Osteocyte (in vitro differentiated cells): ENCODE measurements around the gene GJB2. TPM values are rescaled to one million over a fixed set of nuclear protein-coding genes. Genes with fewer than 3 reads are reported as not detected.

Experiments used
- DNase-seq: peaks from one replicate; pipeline ENCODE4 v3.0.0; 2021; ENCODE audit warnings: mixed read lengths; ENCODE audit not compliant: unreplicated experiment; ENCODE audit errors: extremely low spot score
- H3K27ac Mint-ChIP-seq: one replicate; pipeline ENCODE4 v1.8.0; 2021; ENCODE audit warnings: mild to moderate bottlenecking, mixed read lengths; ENCODE audit not compliant: unreplicated experiment
- H3K27me3 Mint-ChIP-seq: one replicate; pipeline ENCODE4 v1.8.0; 2021; ENCODE audit warnings: mixed read lengths; ENCODE audit not compliant: unreplicated experiment
- H3K36me3 Mint-ChIP-seq: one replicate; pipeline ENCODE4 v1.8.0; 2021; ENCODE audit warnings: mixed read lengths; ENCODE audit not compliant: unreplicated experiment
- H3K4me1 Mint-ChIP-seq: one replicate; pipeline ENCODE4 v1.8.0; 2021; ENCODE audit warnings: mixed read lengths; ENCODE audit not compliant: unreplicated experiment
- H3K4me3 Mint-ChIP-seq: one replicate; pipeline ENCODE4 v1.8.0; 2021; ENCODE audit warnings: mild to moderate bottlenecking, moderate library complexity, mixed read lengths; ENCODE audit not compliant: unreplicated experiment
- H3K9me3 Mint-ChIP-seq: one replicate; pipeline ENCODE4 v1.8.0; 2021; ENCODE audit warnings: mixed read lengths; ENCODE audit not compliant: unreplicated experiment
- CTCF ChIP-seq: fragments of 200-600 bp; sonication (generic); IDR thresholded peaks from 2 replicates; pipeline ENCODE4 v1.5.0; 2021; ENCODE audit warnings: antibody characterized with exemption, mild to moderate bottlenecking, moderate library complexity
- total RNA-seq: library from RNA; stranded (reverse); gene quantifications from 2 replicates; pipeline ENCODE4 v1.2.1, GENCODE V29; 2021

GJB2 gene
- total RNA-seq, 1 donor from 2014 or later = 0.27 TPM

- Mint-ChIP-seq H3K4me3 (no peak overlapping the region), H3K27ac (no peak overlapping the region), H3K9me3 (no peaks in the 10 kb centered on the region)
Measured at GRCh38 chr13:20178156-20178555, 14.6 kb downstream of the GJB2 start.

GRCh38 chr13:20177049-20177831 is 15.5 kb downstream of the GJB2 start:
- Mint-ChIP-seq H3K27ac (no peak overlapping the region), H3K4me1 (peaks cover 9% of the 10 kb centered on the region), H3K9me3 (no peaks in the 10 kb centered on the region), H3K4me3 (no peak overlapping the region), H3K36me3 (no peaks in the 10 kb centered on the region), H3K27me3 (peaks cover 61% of the 10 kb centered on the region)
- no peak for DNase-seq
- TF ChIP-seq CTCF = no peak

More at GRCh38 chr13:20178156-20178555, 14.6 kb downstream of the GJB2 start:
- peaks cover 9% of the 10 kb centered on the region for H3K4me1 Mint-ChIP-seq
- no peak for TF ChIP-seq CTCF
- H3K27me3 Mint-ChIP-seq = peaks cover 61% of the 10 kb centered on the region
- H3K36me3 Mint-ChIP-seq = no peaks in the 10 kb centered on the region
- DNase-seq = no peak

- Mint-ChIP-seq H3K9me3 (no peaks in the 10 kb centered on the region), H3K4me1 (peaks cover 9% of the 10 kb centered on the region), H3K4me3 (no peak overlapping the region), H3K27ac (no peak overlapping the region), H3K27me3 (peaks cover 63% of the 10 kb centered on the region), H3K36me3 (no peaks in the 10 kb centered on the region)
- no peak for DNase-seq
- TF ChIP-seq CTCF = no peak
Measured at GRCh38 chr13:20175907-20176652, 16.7 kb downstream of the GJB2 start.

GRCh38 chr13:20175406-20175794 is 17.3 kb downstream of the GJB2 start:
- Mint-ChIP-seq H3K27ac (no peak overlapping the region), H3K4me1 (peaks cover 9% of the 10 kb centered on the region), H3K36me3 (no peaks in the 10 kb centered on the region), H3K9me3 (no peaks in the 10 kb centered on the region), H3K27me3 (peaks cover 63% of the 10 kb centered on the region), H3K4me3 (no peak overlapping the region)
- TF ChIP-seq CTCF = no peak
- no peak for DNase-seq
